ENCODE measurements around the gene TNFRSF1B. TPM values are rescaled to one million over a fixed set of nuclear protein-coding genes. Genes with fewer than 3 reads are reported as not detected.

The TNFRSF1B gene
- total and polyA plus RNA-seq, 9 of the 15 experiments (the other 6 are each of a cell fraction or from before 2014, with no cell fraction given) = 8.8 to 91.3 (median 36.0) TPM

GRCh38 chr1:12125422-12126355 is 41.1 kb upstream of the TNFRSF1B start:
- H3K9ac ChIP-seq (ENCODE audit: insufficient read depth in 1 of 2, low read depth in 2 of 2, low read length in 2 of 2) = peak overlapping the region in 1 of 2 experiments; percentile 23; a peak in 2 of 4 replicates
- in situ Hi-C loops (cut with MboI) = loop anchor here (5.0 to 10.0 kb wide), 2 partner anchors 87 to 529 kb away; no protein-coding TSS in a partner anchor
- DNase-seq (ENCODE audit: extremely low read depth in 1 of 4, low spot score in 3 of 4) (peak in 1 of 4 experiments; percentile 34), ATAC-seq (peak; percentile 48), FAIRE-seq (no peak)
- no TSS peak for BruUV-seq (replicated peaks)
- no peaks in the 10 kb centered on the region for H3K9me1 ChIP-seq (ENCODE audit: control insufficient read depth, insufficient read depth, low read length)
- H3K79me2 ChIP-seq (ENCODE audit: control insufficient read depth, insufficient read depth, low read length) = no peaks in the 10 kb centered on the region
- no peaks in the 10 kb centered on the region for H3K27me3 ChIP-seq (ENCODE audit: control insufficient read depth in 2 of 2, insufficient read depth in 2 of 2, low read length in 2 of 2)
- H3K4me1 ChIP-seq (replicated peaks in 1 of 2; ENCODE audit: control insufficient read depth in 2 of 2, insufficient read depth in 2 of 2, low read length in 2 of 2) = peaks cover 7 to 15% of the 10 kb centered on the region in 2 experiments; a peak in 4 of 5 replicates
- peaks cover 47% of the 10 kb centered on the region; the same call in 2 of the 3 replicates for H3K36me3 ChIP-seq (ENCODE audit: control insufficient read depth, insufficient read depth, low read length)
- H3K9me3 ChIP-seq (replicated peaks; ENCODE audit: control insufficient read depth, insufficient read depth, low read depth, low read length) = no peaks in the 10 kb centered on the region
- no peak overlapping the region for H3K4me2 ChIP-seq (ENCODE audit: insufficient read depth, low read length)
- 72% methylated on average over 24 of the region's 24 CpGs for WGBS (ENCODE audit: insufficient coverage, low coverage, missing lambda C conversion rate)
- CTCF ChIA-PET (ENCODE audit: low intra/inter-chr PET ratio) = interaction anchor here (0.7 to 7.5 kb wide), 8 partner anchors 58 to 656 kb away, joined by 3 to 195 read pairs (median 5); no protein-coding TSS in a partner anchor
- peak overlapping the region; percentile 46 for H2AFZ ChIP-seq (ENCODE audit: low read depth, low read length)
- H3K4me3 ChIP-seq = no peak overlapping the region
- intact Hi-C loops (cut with micrococcal nuclease) = loop anchor here (2.0 to 10.0 kb wide), 3 partner anchors 151 to 649 kb away; partner anchors contain the start of gene PRAMEF12
- H3K27ac ChIP-seq (ENCODE audit: extremely low read depth, low read depth, low read length) = no peak overlapping the region
- H4K20me1 ChIP-seq (replicated peaks; ENCODE audit: control insufficient read depth, insufficient read depth, low read length) = no peaks in the 10 kb centered on the region
- POLR2A ChIA-PET = interaction anchor here (0.5 to 2.3 kb wide), 20 partner anchors 8 to 217 kb away, joined by 3 to 13 read pairs (median 4); partner anchors contain the start of gene TNFRSF1B
- TF ChIP-seq CTCF (IDR thresholded peaks at IDR 0.05 in 2 of 3, conservative IDR thresholded peaks at IDR 0.05 in 1 of 3; ENCODE audit: insufficient read depth in 2 of 3, low read depth in 1 of 3, low read length in 3 of 3) (0 out of 6 replicates have a peak, but pooled peaks of 1 of the 3 experiments have one; percentile 3), NR4A1 (CRISPR knock-in tag; IDR thresholded peaks at IDR 0.05) (no peak), NR4A1 (tag; IDR thresholded peaks at IDR 0.05) (peak; percentile 34; the same call in 1 of the 2 replicates), MTA3 (IDR thresholded peaks at IDR 0.05; ENCODE audit: borderline replicate concordance) (no peak), HINFP (tag; conservative IDR thresholded peaks at IDR 0.05; ENCODE audit: low read depth) (0 out of 2 replicates have a peak, but pooled peaks have one; percentile 8), RAD21 (CRISPR knock-in tag; conservative IDR thresholded peaks at IDR 0.05 in 1 of 2, IDR thresholded peaks at IDR 0.05 in 1 of 2) (peak in 1 of 2 experiments; percentile 33; a peak in 2 of 4 replicates), CHD1 (IDR thresholded peaks at IDR 0.05; ENCODE audit: low read length) (no peak), ZKSCAN3 (CRISPR knock-in tag; IDR thresholded peaks at IDR 0.05) (no peak), ZNF592 (IDR thresholded peaks at IDR 0.05) (no peak), POLR2G (IDR thresholded peaks at IDR 0.05; ENCODE audit: low read depth, low read length) (peak; percentile 18; the same call in 1 of the 2 replicates), GTF2F1 (IDR thresholded peaks at IDR 0.05; ENCODE audit: low read depth, low read length) (no peak)
